ENCODE data around the gene FAF1.

GRCh38 chr1:50522691-50523342 lies 437.2 kb downstream of the FAF1 start:
- TF ChIP-seq CTCF (IDR thresholded peaks at IDR 0.05), result no peak
- no peak for TF ChIP-seq POLR2AphosphoS5 (IDR thresholded peaks at IDR 0.05)
- no peak for TF ChIP-seq POLR2A (IDR thresholded peaks at IDR 0.05)
- no peak for TF ChIP-seq EP300 (IDR thresholded peaks at IDR 0.05)
